GM12878 (cell line): Measurements from ENCODE around the gene MICAL3. TPM values are rescaled to one million over a fixed set of nuclear protein-coding genes. Genes with fewer than 3 reads are reported as not detected.

Source experiments
- ATAC-seq: fragments of 200-7000 bp; cut with Tn5 transposase; 3 replicates; pipeline ENCODE4 v1.9.1; 2020; ENCODE audit warnings: mild to moderate bottlenecking, moderate library complexity
- BruUV-seq: library from RNA; stranded (reverse); fragments of 400-500 nt; replicated peaks from 2 replicates; lab custom pipeline; 2021; lab: Mats Ljungman, UMichigan
- CTCF ChIA-PET: fragments of 300-600 bp; sonication (Branson Sonifier 250); formaldehyde crosslinking; extraction: SDS; loops from one replicate; lab custom pipeline; 2021; ENCODE audit warnings: inconsistent platforms; lab: Yijun Ruan, JAX
- POLR2A ChIA-PET: fragments of 350-600 bp; formaldehyde crosslinking; extraction: SDS; loops from one replicate; lab custom pipeline; 2021; ENCODE audit warnings: inconsistent platforms; lab: Charles Lee
- RAD21 ChIA-PET: fragments of 300-600 bp; sonication (Branson Sonifier 250); formaldehyde crosslinking; loops from one replicate; lab custom pipeline; 2023; ENCODE audit warnings: antibody characterized with exemption; ENCODE audit not compliant: unreplicated experiment; lab: Charles Lee
- SMC1A ChIA-PET: fragments of 300-600 bp; sonication (Branson Sonifier 250); formaldehyde crosslinking; loops from one replicate; lab custom pipeline; 2023; ENCODE audit not compliant: unreplicated experiment, uncharacterized antibody; lab: Charles Lee
- DNase-seq: peaks from one replicate; pipeline ENCODE4 v3.0.0-alpha.2; 2011; ENCODE audit warnings: low read depth, low spot score
- FAIRE-seq: peaks from 3 replicates; lab custom pipeline; 2011; peaks lifted over from hg19 to GRCh38; lab: Jason Lieb, UNC
- H2AFZ ChIP-seq: 2 replicates; pipeline ENCODE4 v1.6.0; 2011; ENCODE audit warnings: low read depth, low read length, control low read depth; ENCODE audit not compliant: control insufficient read depth
- H3K27ac ChIP-seq: 2 replicates; pipeline ENCODE4 v1.5.1; 2011; ENCODE audit warnings: control low read depth; ENCODE audit not compliant: control insufficient read depth, insufficient read depth
- H3K27me3 ChIP-seq, 2 experiments: replicated peaks in 1 of 2; 2 replicates each; pipeline versions ENCODE4 v1.6.0 to v1.6.1; 2011; ENCODE audit warnings: low read length in 1 of 2; ENCODE audit not compliant: control insufficient read depth in 2 of 2, insufficient read depth in 2 of 2
- H3K36me3 ChIP-seq, 2 experiments: 2 replicates each; pipeline ENCODE4 v1.5.1; 2011; ENCODE audit warnings: low read length in 1 of 2; ENCODE audit not compliant: control insufficient read depth in 2 of 2, insufficient read depth in 2 of 2
- H3K4me1 ChIP-seq: 2 replicates; pipeline ENCODE4 v1.6.1; 2011; ENCODE audit warnings: mild to moderate bottlenecking, low read length, moderate library complexity, mixed read lengths; ENCODE audit not compliant: control insufficient read depth, insufficient read depth
- H3K4me2 ChIP-seq: 2 replicates; pipeline ENCODE4 v1.6.0; 2011; ENCODE audit warnings: control low read depth; ENCODE audit not compliant: control insufficient read depth, insufficient read depth
- H3K4me3 ChIP-seq: fragments of 200-600 bp; sonication (generic); 2 replicates; pipeline ENCODE4 v1.5.1; 2016
- H3K79me2 ChIP-seq: 2 replicates; pipeline ENCODE4 v1.6.0; 2011; ENCODE audit warnings: low read length; ENCODE audit not compliant: control insufficient read depth, insufficient read depth
- H3K9ac ChIP-seq: 2 replicates; pipeline ENCODE4 v1.8.0; 2011; ENCODE audit warnings: low read length, control low read depth, mixed read lengths; ENCODE audit not compliant: control insufficient read depth, insufficient read depth
- H3K9me3 ChIP-seq: replicated peaks from 3 replicates; pipeline ENCODE4 v1.5.1; 2011; ENCODE audit warnings: mild to moderate bottlenecking, low read length; ENCODE audit not compliant: control insufficient read depth, insufficient read depth
- H4K20me1 ChIP-seq: 2 replicates; pipeline ENCODE4 v1.6.0; 2011; ENCODE audit not compliant: control insufficient read depth, insufficient read depth
- CBFB ChIP-seq: IDR thresholded peaks from 2 replicates; pipeline ENCODE4 v1.6.1; 2016; ENCODE audit warnings: antibody characterized with exemption, low read depth
- CEBPZ ChIP-seq: fragments of 150-350 bp; IDR thresholded peaks from 2 replicates; pipeline ENCODE4 v1.6.1; 2016; ENCODE audit warnings: low read depth, low read length
- EZH2 ChIP-seq: IDR thresholded peaks from 2 replicates; pipeline ENCODE4 v1.6.1; 2012; ENCODE audit warnings: low read depth, mild to moderate bottlenecking, control low read depth, inconsistent platforms, low read length, borderline replicate concordance; ENCODE audit not compliant: control insufficient read depth
- KDM1A ChIP-seq: fragments of 200-600 bp; sonication (generic); IDR thresholded peaks from 2 replicates; pipeline ENCODE4 v1.6.1; 2016; ENCODE audit warnings: borderline replicate concordance
- NFYA ChIP-seq: IDR thresholded peaks from 2 replicates; pipeline ENCODE4 v1.6.1; 2011; ENCODE audit warnings: low read depth, mild to moderate bottlenecking, low read length, improper control_type of control experiment, borderline replicate concordance
- PKNOX1 ChIP-seq: fragments of 450-650 bp; IDR thresholded peaks from 2 replicates; pipeline ENCODE4 v1.6.1; 2016; ENCODE audit warnings: mild to moderate bottlenecking
- SMC3 ChIP-seq: IDR thresholded peaks from 2 replicates; pipeline ENCODE4 v1.6.1; 2011; ENCODE audit warnings: low read length, improper control_type of control experiment, borderline replicate concordance
- SPI1 ChIP-seq: IDR thresholded peaks from 2 replicates; pipeline ENCODE4 v1.6.1; 2011; ENCODE audit warnings: low read depth, mild to moderate bottlenecking, low read length, moderate library complexity, borderline replicate concordance; ENCODE audit not compliant: insufficient read depth
- SUZ12 ChIP-seq: fragments of 200-600 bp; sonication (generic); IDR thresholded peaks from one replicate; pipeline ENCODE4 v1.6.1; 2018; ENCODE audit warnings: antibody characterized with exemption, mild to moderate bottlenecking; ENCODE audit not compliant: unreplicated experiment
- TBL1XR1 ChIP-seq: IDR thresholded peaks from 2 replicates; pipeline ENCODE4 v1.6.1; 2012; ENCODE audit warnings: low read depth, low read length, improper control_type of control experiment
- ZNF207 ChIP-seq: fragments of 450-650 bp; IDR thresholded peaks from 2 replicates; pipeline ENCODE4 v1.6.1; 2014; ENCODE audit warnings: antibody characterized with exemption, mild to moderate bottlenecking, borderline replicate concordance
- ZZZ3 ChIP-seq: IDR thresholded peaks from 2 replicates; pipeline ENCODE4 v1.6.1; 2011; ENCODE audit warnings: low read depth; ENCODE audit not compliant: control insufficient read depth, insufficient read length
- WGBS: methylation state at CpG from one replicate; pipeline ENCODE4 v1.1.6; 2016; ENCODE audit warnings: low lambda C conversion rate; ENCODE audit not compliant: insufficient replicate concordance, insufficient coverage; ENCODE audit errors: missing lambda C conversion rate; 5-methylcytosine and 5-hydroxymethylcytosine counted together
- in situ Hi-C: fragments of 300-500 bp; cut with MboI; formaldehyde crosslinking; loops from 9 replicates; pipeline ENCODE4 v1.14.3; 2018; ENCODE audit warnings: mixed read lengths
- intact Hi-C: fragments of 100-400 bp; cut with micrococcal nuclease; formaldehyde crosslinking; loops from one replicate; pipeline ENCODE4 v1.14.2; 2022; ENCODE audit not compliant: unreplicated experiment
- polyA plus RNA-seq, 11 experiments: library from polyadenylated mRNA; depleted of rRNA in 4 of 11; unstranded in 6 of 11; stranded (reverse) in 5 of 11; fragments of >200 nt; fragmentation: Nextera tagmentation in 4 of 11; fragmentation: Illumina TruSeq in 1 of 11; extraction: Ambion mirVana in 4 of 11; extraction: Trizol in 1 of 11; gene quantifications; 1 replicate in 1 of 11; 2 replicates in 10 of 11; pipeline versions ENCODE4 v1.2.1 to v1.2.3, GENCODE V29; 2011 to 2016; ENCODE audit warnings: inconsistent platforms in 2 of 11, missing spikeins in 2 of 11, low read depth in 1 of 11
- total RNA-seq, 4 experiments: library from RNA; depleted of rRNA in 3 of 4; stranded (reverse); fragments of >200 nt in 3 of 4; fragmentation: Illumina TruSeq in 1 of 4; extraction: Trizol in 1 of 4; gene quantifications; 2 replicates each; pipeline versions ENCODE4 v1.2.1 to v1.2.3, GENCODE V29; 2013 to 2021
- TF ChIP-seq, protein P1 (sequence below): fragments of 150-350 bp; IDR thresholded peaks from 2 replicates; pipeline ENCODE4 v1.6.1; 2014; ENCODE audit warnings: mild to moderate bottlenecking, low read depth, low read length

MICAL3 gene
- total and polyA plus RNA-seq, 10 of the 15 experiments (the other 5 are each of a cell fraction or from before 2014, with no cell fraction given), result 2.6 to 92.2 (median 24.0) TPM

GRCh38 chr22:17772249-17772957 is 252.0 kb downstream of the MICAL3 start (continued):
- TF ChIP-seq KDM1A (no peak), CEBPZ (no peak), SMC3 (no peak)

DNA sequence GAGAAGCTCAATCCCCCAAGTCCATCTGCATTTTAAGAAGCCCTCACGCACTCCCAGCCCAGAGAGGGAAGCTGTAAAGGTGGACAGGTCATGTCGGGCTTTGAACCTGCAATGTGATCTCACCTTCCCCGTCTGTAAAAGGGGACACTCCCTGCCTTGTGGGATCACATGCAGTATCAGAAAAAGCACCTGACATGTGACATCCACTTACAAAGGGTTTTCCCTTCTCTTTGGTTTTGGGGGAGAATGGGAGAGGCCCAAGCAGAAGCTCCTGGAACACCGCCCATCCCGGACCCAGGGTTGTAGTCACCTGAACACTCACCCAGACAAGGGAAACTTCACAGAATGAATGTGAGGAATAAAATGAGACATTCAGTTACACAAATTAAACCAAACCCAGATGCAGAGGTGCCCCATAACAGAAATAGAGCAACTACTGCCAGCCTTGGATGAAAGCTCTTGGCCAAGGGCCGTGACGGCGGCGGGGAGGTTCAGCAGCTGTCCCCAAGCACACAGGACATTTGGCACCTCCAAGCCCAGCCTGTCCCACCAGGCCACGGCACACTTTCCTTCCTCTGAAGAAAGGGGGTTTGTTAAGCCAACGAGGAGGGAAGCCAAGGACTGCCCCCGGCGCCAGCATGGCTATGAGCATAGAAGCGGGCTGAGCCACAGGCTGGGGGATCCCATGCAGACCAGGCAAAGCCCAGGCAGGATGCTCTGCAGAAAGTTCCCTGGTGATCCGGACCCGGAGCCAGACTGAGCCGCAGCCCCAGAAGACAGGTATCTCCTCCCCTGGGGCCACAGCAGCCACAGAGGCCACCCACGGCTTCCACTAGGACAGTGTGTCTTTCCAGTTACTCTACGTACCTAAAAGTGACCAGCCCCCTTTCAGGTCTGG is 253.9 kb downstream of the MICAL3 start:
- in situ Hi-C loops, result no loop called here
- ChIA-PET CTCF (interaction anchor here (0.7 to 5.1 kb wide), 8 partner anchors 8 to 761 kb away, joined by 3 to 47 read pairs (median 4); no protein-coding TSS in a partner anchor), SMC1A (interaction anchor here (0.6 to 2.0 kb wide), 5 partner anchors 9 to 31 kb away, joined by 3 to 9 read pairs (median 5); no protein-coding TSS in a partner anchor), POLR2A (interaction anchor here (0.6 to 3.6 kb wide), 4 partner anchors 9 to 291 kb away, joined by 3 to 32 read pairs (median 3); no protein-coding TSS in a partner anchor), RAD21 (interaction anchor here (1.1 to 6.1 kb wide), 5 partner anchors 10 to 211 kb away, joined by 3 to 28 read pairs (median 5); no protein-coding TSS in a partner anchor)
- peak overlapping the region; percentile 83; the same call in 1 of the 2 replicates for H3K4me3 ChIP-seq
- no peaks in the 10 kb centered on the region for H3K27me3 ChIP-seq
- BruUV-seq, result no TSS peak
- no peaks in the 10 kb centered on the region for H3K9me3 ChIP-seq
- ATAC-seq (no peak), FAIRE-seq (no peak), DNase-seq (no peak)
- peak overlapping the region; percentile 46 for H3K9ac ChIP-seq
- intact Hi-C loops, result loop anchor here (10.0 kb wide), 1 partner anchor 224 kb away; no protein-coding TSS in a partner anchor
- H3K79me2 ChIP-seq, result peaks cover 68% of the 10 kb centered on the region
- H3K27ac ChIP-seq, result no peak overlapping the region; the same call in 1 of the 2 replicates
- peak overlapping the region; percentile 77 for H3K4me2 ChIP-seq
- 78% methylated on average over 18 of the region's 19 CpGs for WGBS
- peaks cover 0 to 6% of the 10 kb centered on the region in 2 experiments; a peak in 2 of 4 replicates for H3K36me3 ChIP-seq
- H2AFZ ChIP-seq, result no peak overlapping the region
- peaks cover 12% of the 10 kb centered on the region; the same call in 1 of the 2 replicates for H4K20me1 ChIP-seq
- peaks cover 42% of the 10 kb centered on the region for H3K4me1 ChIP-seq
- TF ChIP-seq, protein P1, sequence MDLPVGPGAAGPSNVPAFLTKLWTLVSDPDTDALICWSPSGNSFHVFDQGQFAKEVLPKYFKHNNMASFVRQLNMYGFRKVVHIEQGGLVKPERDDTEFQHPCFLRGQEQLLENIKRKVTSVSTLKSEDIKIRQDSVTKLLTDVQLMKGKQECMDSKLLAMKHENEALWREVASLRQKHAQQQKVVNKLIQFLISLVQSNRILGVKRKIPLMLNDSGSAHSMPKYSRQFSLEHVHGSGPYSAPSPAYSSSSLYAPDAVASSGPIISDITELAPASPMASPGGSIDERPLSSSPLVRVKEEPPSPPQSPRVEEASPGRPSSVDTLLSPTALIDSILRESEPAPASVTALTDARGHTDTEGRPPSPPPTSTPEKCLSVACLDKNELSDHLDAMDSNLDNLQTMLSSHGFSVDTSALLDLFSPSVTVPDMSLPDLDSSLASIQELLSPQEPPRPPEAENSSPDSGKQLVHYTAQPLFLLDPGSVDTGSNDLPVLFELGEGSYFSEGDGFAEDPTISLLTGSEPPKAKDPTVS, result no peak
- TF ChIP-seq NFYA, result no peak
- TF ChIP-seq EZH2, result no peak
- no peak for TF ChIP-seq PKNOX1
- TF ChIP-seq CBFB, result no peak
- TF ChIP-seq SUZ12, result no peak
- TF ChIP-seq SPI1, result no peak
- TF ChIP-seq TBL1XR1, result no peak
- TF ChIP-seq ZZZ3, result no peak
- no peak for TF ChIP-seq ZNF207
